ENCODE results near the gene ERCC4. TPM values are rescaled to one million over a fixed set of nuclear protein-coding genes. Genes with fewer than 3 reads are reported as not detected.
A peak's percentile ranks its signal among the peaks of the same experiment; 100 is the strongest.

ERCC4 gene
- polyA plus RNA-seq, 1 of the 3 experiments (the other 2 are of a cell fraction): 1.8 TPM

GRCh38 chr16:13940397-13940933, 20.5 kb downstream of the ERCC4 start:
- H3K27ac ChIP-seq (ENCODE audit: low read depth in 2 of 2, low read length in 1 of 2): no peak overlapping the region
- H3K36me3 ChIP-seq (replicated peaks in 1 of 2; ENCODE audit: control insufficient read depth in 1 of 2, insufficient read depth in 2 of 2, low read length in 1 of 2): peaks cover 19 to 38% of the 10 kb centered on the region in 2 experiments
- H3K4me1 ChIP-seq (ENCODE audit: control insufficient read depth in 1 of 2, insufficient read depth in 2 of 2, low read depth in 1 of 2, low read length in 1 of 2): peaks cover 0 to 8% of the 10 kb centered on the region in 2 experiments; a peak in 2 of 4 replicates
- peak; percentile 24 for DNase-seq
- H3K9ac ChIP-seq: no peak overlapping the region
- ChIA-PET CTCF (interaction anchor here (0.6 to 2.3 kb wide), 5 partner anchors 17 to 589 kb away, joined by 3 to 10 read pairs (median 3); partner anchors contain the start of gene ERCC4), POLR2A (no interaction called here)
- H3K9me3 ChIP-seq: no peaks in the 10 kb centered on the region
- H3F3A ChIP-seq (replicated peaks; ENCODE audit: insufficient read depth): peaks cover 4% of the 10 kb centered on the region
- TF ChIP-seq MXI1 (IDR thresholded peaks at IDR 0.05; ENCODE audit: low read depth, low read length) (no peak), PBX3 (IDR thresholded peaks at IDR 0.05) (no peak), USF2 (IDR thresholded peaks at IDR 0.05; ENCODE audit: borderline replicate concordance, low read depth, low read length) (no peak), EP300 (IDR thresholded peaks at IDR 0.05; ENCODE audit: borderline replicate concordance in 1 of 2, low read depth in 1 of 2, low read length in 1 of 2) (no peak), REST (IDR thresholded peaks at IDR 0.05; ENCODE audit: low read depth, low read length) (no peak), RCOR1 (IDR thresholded peaks at IDR 0.05; ENCODE audit: low read length) (no peak), NFIC (IDR thresholded peaks at IDR 0.05; ENCODE audit: borderline replicate concordance) (no peak), TCF12 (IDR thresholded peaks at IDR 0.05) (no peak), SIN3A (IDR thresholded peaks at IDR 0.05; ENCODE audit: borderline replicate concordance, low read depth, low read length) (no peak), MAX (IDR thresholded peaks at IDR 0.05; ENCODE audit: low read depth) (no peak), CTCF (IDR thresholded peaks at IDR 0.05) (no peak), ZBTB33 (IDR thresholded peaks at IDR 0.05; ENCODE audit: borderline replicate concordance, low read depth) (no peak), JUND (IDR thresholded peaks at IDR 0.05) (no peak), GABPA (IDR thresholded peaks at IDR 0.05; ENCODE audit: low read depth) (no peak), IRF3 (IDR thresholded peaks at IDR 0.05; ENCODE audit: low read depth, low read length) (no peak), ELF1 (IDR thresholded peaks at IDR 0.05) (no peak), FOXJ3 (CRISPR knock-in tag; IDR thresholded peaks at IDR 0.05) (no peak)
- H3K4me3 ChIP-seq (ENCODE audit: low read depth in 2 of 2, low read length in 1 of 2): no peak overlapping the region
- no peaks in the 10 kb centered on the region for H4K20me1 ChIP-seq (ENCODE audit: insufficient read depth)
- no peak overlapping the region for H3K4me2 ChIP-seq
- H2AFZ ChIP-seq (ENCODE audit: low read depth): no peak overlapping the region
- no peaks in the 10 kb centered on the region for H3K27me3 ChIP-seq (ENCODE audit: insufficient read depth)
- no peaks in the 10 kb centered on the region for H3K9me2 ChIP-seq
- H3K79me2 ChIP-seq (ENCODE audit: insufficient read depth): no peaks in the 10 kb centered on the region
- WGBS (ENCODE audit: low lambda C conversion rate): 75% methylated on average over 3 of the region's 3 CpGs

All from SK-N-SH (cell line).